Pons (tissue), 1 donor: ENCODE data around the gene PIH1D1.
A peak's percentile ranks its signal among the peaks of the same experiment; 100 is the strongest.
"Not testable (repeated sequence)": the region's sequence is repeated elsewhere in the genome, so short reads cannot be mapped to it uniquely, and the experiment has no call there.

Source experiments
- DNase-seq: peaks from one replicate; pipeline ENCODE4 v3.0.0-alpha.2; 2016; ENCODE audit warnings: low spot score

The PIH1D1 gene

GRCh38 chr19:49456326-49456725 lies 4.7 kb upstream of the PIH1D1 start:
- no peak for DNase-seq

- no peak for DNase-seq
Measured at GRCh38 chr19:49455773-49456172, 4.2 kb upstream of the PIH1D1 start.

GRCh38 chr19:49453757-49454240 lies 2.2 kb upstream of the PIH1D1 start:
- no peak for DNase-seq

- peak; percentile 98 for DNase-seq
Measured at GRCh38 chr19:49453013-49453756, 1.6 kb upstream of the PIH1D1 start, which contains the start of gene ALDH16A1. ALDH16A1 (plus strand) TSS chr19:49453225; CDS start chr19:49453332, 107 bp downstream.

GRCh38 chr19:49450405-49450804 lies 1.2 kb downstream of the PIH1D1 start:
- no peak for DNase-seq

GRCh38 chr19:49448432-49448786 lies 3.2 kb downstream of the PIH1D1 start:
- DNase-seq, result no peak

GRCh38 chr19:49447485-49448431 lies 3.9 kb downstream of the PIH1D1 start:
- DNase-seq, result no peak

GRCh38 chr19:49445997-49446396 lies 5.6 kb downstream of the PIH1D1 start:
- no peak for DNase-seq

GRCh38 chr19:49444100-49444700 lies 7.4 kb downstream of the PIH1D1 start:
- not testable (repeated sequence) for DNase-seq

- peak; percentile 93 for DNase-seq
Measured at GRCh38 chr19:49443366-49444099, 8.1 kb downstream of the PIH1D1 start.

- no peak for DNase-seq
Measured at GRCh38 chr19:49442771-49443365, 8.7 kb downstream of the PIH1D1 start.

GRCh38 chr19:49442354-49442753 lies 9.3 kb downstream of the PIH1D1 start:
- no peak for DNase-seq

- DNase-seq, result no peak
Measured at GRCh38 chr19:49441960-49442350, 9.7 kb downstream of the PIH1D1 start.

GRCh38 chr19:49441210-49441959 lies 10.2 kb downstream of the PIH1D1 start, which contains the start of gene SLC17A7:
SLC17A7 (minus strand) TSS chr19:49441527; CDS start chr19:49441379, 148 bp downstream.
- no peak for DNase-seq

GRCh38 chr19:49440439-49441209 lies 11.0 kb downstream of the PIH1D1 start:
- DNase-seq, result no peak

- DNase-seq, result no peak
Measured at GRCh38 chr19:49439836-49440235, 11.8 kb downstream of the PIH1D1 start.

- no peak for DNase-seq
Measured at GRCh38 chr19:49438261-49438660, 13.4 kb downstream of the PIH1D1 start.

- no peak for DNase-seq
Measured at GRCh38 chr19:49437231-49437630, 14.4 kb downstream of the PIH1D1 start.

GRCh38 chr19:49436381-49437017 lies 15.1 kb downstream of the PIH1D1 start:
- no peak for DNase-seq
